ENCODE results near the gene TTC24.
"Not testable (repeated sequence)": the region's sequence is repeated elsewhere in the genome, so short reads cannot be mapped to it uniquely, and the experiment has no call there.

The TTC24 gene

GRCh38 chr1:156586892-156587477 is 7.5 kb downstream of the TTC24 start:
- no peak for DNase-seq (ENCODE audit: insufficient read length, low spot score)

GRCh38 chr1:156587927-156588326 is 8.4 kb downstream of the TTC24 start:
- not testable (repeated sequence) for DNase-seq (ENCODE audit: insufficient read length, low spot score); FAIRE-seq

More at GRCh38 chr1:156586892-156587477, 7.5 kb downstream of the TTC24 start:
- no peak for FAIRE-seq
- TF ChIP-seq POLR2A (IDR thresholded peaks at IDR 0.05; ENCODE audit: low read depth, low read length) = no peak

- no peak for TF ChIP-seq POLR2A (IDR thresholded peaks at IDR 0.05; ENCODE audit: low read depth, low read length)
- FAIRE-seq = no peak
- DNase-seq (ENCODE audit: insufficient read length, low spot score) = no peak
Observed at GRCh38 chr1:156589546-156589945, 10.0 kb downstream of the TTC24 start.

- no peak for FAIRE-seq
- TF ChIP-seq POLR2A (IDR thresholded peaks at IDR 0.05; ENCODE audit: low read depth, low read length) = no peak
- no peak for DNase-seq (ENCODE audit: insufficient read length, low spot score)
Observed at GRCh38 chr1:156590326-156591180, 11.0 kb downstream of the TTC24 start.

- DNase-seq (ENCODE audit: insufficient read length, low spot score) (no peak), FAIRE-seq (no peak)
- no peak for TF ChIP-seq POLR2A (IDR thresholded peaks at IDR 0.05; ENCODE audit: low read depth, low read length)
Observed at GRCh38 chr1:156591181-156591431, 11.6 kb downstream of the TTC24 start.

GRCh38 chr1:156591432-156592157 is 12.1 kb downstream of the TTC24 start, which contains the start of gene NAXE:
Gene NAXE, plus strand, starts transcription at chr1:156591776. Its CDS starts 29 bp downstream, at chr1:156591805.
- FAIRE-seq (no peak), DNase-seq (ENCODE audit: insufficient read length, low spot score) (peak; percentile 91)
- TF ChIP-seq POLR2A (IDR thresholded peaks at IDR 0.05; ENCODE audit: low read depth, low read length) = peak; percentile 90

- no peak for DNase-seq (ENCODE audit: insufficient read length, low spot score)
- no peak for FAIRE-seq
- no peak for TF ChIP-seq POLR2A (IDR thresholded peaks at IDR 0.05; ENCODE audit: low read depth, low read length)
Observed at GRCh38 chr1:156592158-156592909, 12.8 kb downstream of the TTC24 start.

- no peak for FAIRE-seq
- DNase-seq (ENCODE audit: insufficient read length, low spot score) = no peak
- no peak for TF ChIP-seq POLR2A (IDR thresholded peaks at IDR 0.05; ENCODE audit: low read depth, low read length)
Observed at GRCh38 chr1:156592910-156593660, 13.6 kb downstream of the TTC24 start.

- DNase-seq (ENCODE audit: insufficient read length, low spot score) (no peak), FAIRE-seq (no peak)
- TF ChIP-seq POLR2A (IDR thresholded peaks at IDR 0.05; ENCODE audit: low read depth, low read length) = no peak
Observed at GRCh38 chr1:156593661-156593989, 14.1 kb downstream of the TTC24 start.

GRCh38 chr1:156594190-156594589 is 14.7 kb downstream of the TTC24 start:
- FAIRE-seq = no peak
- DNase-seq (ENCODE audit: insufficient read length, low spot score) = no peak
- TF ChIP-seq POLR2A (IDR thresholded peaks at IDR 0.05; ENCODE audit: low read depth, low read length) = no peak

- no peak for TF ChIP-seq POLR2A (IDR thresholded peaks at IDR 0.05; ENCODE audit: low read depth, low read length)
- DNase-seq (ENCODE audit: insufficient read length, low spot score) (no peak), FAIRE-seq (no peak)
Observed at GRCh38 chr1:156595016-156595415, 15.5 kb downstream of the TTC24 start.

GRCh38 chr1:156596426-156596825 is 16.9 kb downstream of the TTC24 start:
- no peak for DNase-seq (ENCODE audit: insufficient read length, low spot score)
- FAIRE-seq = no peak

GRCh38 chr1:156598125-156598524 is 18.6 kb downstream of the TTC24 start:
- DNase-seq (ENCODE audit: insufficient read length, low spot score) (no peak), FAIRE-seq (no peak)
- no peak for TF ChIP-seq POLR2A (IDR thresholded peaks at IDR 0.05; ENCODE audit: low read depth, low read length)

More at GRCh38 chr1:156596426-156596825, 16.9 kb downstream of the TTC24 start:
- no peak for TF ChIP-seq POLR2A (IDR thresholded peaks at IDR 0.05; ENCODE audit: low read depth, low read length)

All from H54 (cell line).